IPS-15b (cell line): Measurements from ENCODE around the gene C10orf62.
"Not testable (repeated sequence)": the region's sequence is repeated elsewhere in the genome, so short reads cannot be mapped to it uniquely, and the experiment has no call there.

Experiments
- H3K27me3 ChIP-seq: one replicate; pipeline ENCODE4 v1.6.1; 2013; ENCODE audit warnings: low read length; ENCODE audit not compliant: control insufficient read depth, insufficient read depth
- H3K36me3 ChIP-seq: one replicate; pipeline ENCODE4 v1.6.1; 2013; ENCODE audit warnings: low read length; ENCODE audit not compliant: control insufficient read depth, insufficient read depth
- H3K4me1 ChIP-seq: one replicate; pipeline ENCODE4 v1.6.1; 2013; ENCODE audit warnings: mild to moderate bottlenecking, low read length; ENCODE audit not compliant: control insufficient read depth, insufficient read depth
- H3K4me3 ChIP-seq: one replicate; pipeline ENCODE4 v1.5.1; 2013; ENCODE audit warnings: low read depth, low read length
- H3K9ac ChIP-seq: one replicate; pipeline ENCODE4 v1.6.1; 2013; ENCODE audit warnings: low read depth, mild to moderate bottlenecking, low read length
- H3K9me3 ChIP-seq: one replicate; pipeline ENCODE4 v1.6.1; 2013; ENCODE audit warnings: mild to moderate bottlenecking, low read length; ENCODE audit not compliant: control insufficient read depth, insufficient read depth

C10orf62 gene

GRCh38 chr10:97618285-97618684 is 28.8 kb downstream of the C10orf62 start:
- H3K36me3 ChIP-seq = no peaks in the 10 kb centered on the region
- no peaks in the 10 kb centered on the region for H3K9me3 ChIP-seq
- no peak overlapping the region for H3K4me3 ChIP-seq
- no peaks in the 10 kb centered on the region for H3K4me1 ChIP-seq
- H3K27me3 ChIP-seq = no peaks in the 10 kb centered on the region
- no peak overlapping the region for H3K9ac ChIP-seq

DNA sequence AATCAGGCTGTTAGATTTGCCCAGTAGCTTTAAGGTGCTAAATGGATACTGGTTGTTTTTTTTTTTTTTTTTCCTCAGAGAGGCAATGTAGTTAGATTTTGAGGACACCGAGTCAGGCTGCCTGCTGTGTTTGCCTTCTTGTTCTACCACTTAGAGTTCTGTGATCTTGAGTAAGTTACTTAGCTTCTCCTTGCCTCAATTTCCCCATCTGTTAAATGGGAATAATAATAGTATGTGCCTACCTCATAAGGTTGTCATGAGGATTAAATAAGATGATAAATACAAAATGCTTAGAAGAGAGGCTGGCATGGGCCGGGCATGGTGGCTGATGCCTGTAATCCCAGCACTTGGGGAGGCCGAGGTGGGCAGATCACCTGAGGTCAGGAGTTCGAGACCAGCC is 29.2 kb downstream of the C10orf62 start:
- Histone ChIP-seq H3K27me3 (no peaks in the 10 kb centered on the region), H3K9me3 (no peaks in the 10 kb centered on the region), H3K4me1 (no peaks in the 10 kb centered on the region), H3K9ac (no peak overlapping the region), H3K36me3 (no peaks in the 10 kb centered on the region), H3K4me3 (no peak overlapping the region)

DNA sequence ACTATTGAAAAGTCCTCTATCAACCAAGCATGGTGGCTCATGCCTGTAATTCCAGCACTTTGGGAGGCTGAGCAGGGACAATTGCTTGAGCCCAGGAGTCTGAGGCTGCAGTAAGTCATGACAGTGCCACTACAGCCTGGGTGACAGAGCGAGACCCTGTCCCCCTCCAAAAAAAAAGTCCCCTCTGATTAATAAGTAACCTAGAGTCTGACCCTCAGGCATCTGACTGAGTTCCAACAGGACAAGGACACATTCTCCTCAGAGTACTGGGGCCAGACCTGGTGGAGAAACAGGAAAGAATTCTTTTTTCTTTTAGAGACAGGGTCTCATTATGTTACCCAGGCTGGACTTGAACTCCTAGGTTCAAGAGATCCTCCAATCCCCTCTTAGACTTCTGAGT is 33.8 kb downstream of the C10orf62 start:
- Histone ChIP-seq H3K9me3 (no peaks in the 10 kb centered on the region), H3K4me1 (no peaks in the 10 kb centered on the region), H3K27me3 (no peaks in the 10 kb centered on the region), H3K36me3 (no peaks in the 10 kb centered on the region), H3K4me3 (no peak overlapping the region), H3K9ac (no peak overlapping the region)

DNA sequence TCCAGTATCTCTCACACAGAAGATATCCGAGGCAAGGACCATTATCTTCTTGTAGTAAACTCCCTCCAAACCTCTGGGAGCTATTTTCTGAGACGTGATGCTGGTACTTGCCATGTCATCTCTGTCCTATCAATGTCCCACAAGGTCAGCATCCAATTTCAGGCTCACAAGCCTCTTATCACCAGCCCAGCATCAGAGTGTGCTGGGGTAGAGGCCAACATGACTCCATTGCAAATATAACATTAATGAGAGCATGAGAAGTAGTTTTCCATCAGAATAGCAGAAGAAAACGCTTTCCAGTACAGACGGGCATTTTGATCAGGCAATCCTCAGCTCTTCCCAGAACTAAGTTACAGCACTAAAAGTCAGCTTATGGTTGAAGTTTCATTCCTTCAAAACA is 38.2 kb downstream of the C10orf62 start:
- H3K4me3 ChIP-seq = no peak overlapping the region
- H3K4me1 ChIP-seq = no peaks in the 10 kb centered on the region
- H3K36me3 ChIP-seq = no peaks in the 10 kb centered on the region
- no peaks in the 10 kb centered on the region for H3K27me3 ChIP-seq
- H3K9me3 ChIP-seq = no peaks in the 10 kb centered on the region
- no peak overlapping the region for H3K9ac ChIP-seq

GRCh38 chr10:97628228-97628627 is 38.7 kb downstream of the C10orf62 start:
- Histone ChIP-seq H3K4me1 (no peaks in the 10 kb centered on the region), H3K4me3 (no peak overlapping the region), H3K36me3 (no peaks in the 10 kb centered on the region), H3K9ac (no peak overlapping the region), H3K27me3 (no peaks in the 10 kb centered on the region), H3K9me3 (no peaks in the 10 kb centered on the region)

- Histone ChIP-seq H3K36me3 (no peaks in the 10 kb centered on the region), H3K9me3 (no peaks in the 10 kb centered on the region), H3K9ac (no peak overlapping the region), H3K27me3 (no peaks in the 10 kb centered on the region), H3K4me1 (no peaks in the 10 kb centered on the region), H3K4me3 (no peak overlapping the region)
These were observed 39.8 kb downstream of the C10orf62 start for GRCh38 chr10:97629289-97629688.

GRCh38 chr10:97631098-97631497 is 41.6 kb downstream of the C10orf62 start:
- H3K4me3 ChIP-seq = no peak overlapping the region
- H3K4me1 ChIP-seq = no peaks in the 10 kb centered on the region
- no peak overlapping the region for H3K9ac ChIP-seq
- H3K36me3 ChIP-seq = no peaks in the 10 kb centered on the region
- no peaks in the 10 kb centered on the region for H3K9me3 ChIP-seq
- no peaks in the 10 kb centered on the region for H3K27me3 ChIP-seq

DNA sequence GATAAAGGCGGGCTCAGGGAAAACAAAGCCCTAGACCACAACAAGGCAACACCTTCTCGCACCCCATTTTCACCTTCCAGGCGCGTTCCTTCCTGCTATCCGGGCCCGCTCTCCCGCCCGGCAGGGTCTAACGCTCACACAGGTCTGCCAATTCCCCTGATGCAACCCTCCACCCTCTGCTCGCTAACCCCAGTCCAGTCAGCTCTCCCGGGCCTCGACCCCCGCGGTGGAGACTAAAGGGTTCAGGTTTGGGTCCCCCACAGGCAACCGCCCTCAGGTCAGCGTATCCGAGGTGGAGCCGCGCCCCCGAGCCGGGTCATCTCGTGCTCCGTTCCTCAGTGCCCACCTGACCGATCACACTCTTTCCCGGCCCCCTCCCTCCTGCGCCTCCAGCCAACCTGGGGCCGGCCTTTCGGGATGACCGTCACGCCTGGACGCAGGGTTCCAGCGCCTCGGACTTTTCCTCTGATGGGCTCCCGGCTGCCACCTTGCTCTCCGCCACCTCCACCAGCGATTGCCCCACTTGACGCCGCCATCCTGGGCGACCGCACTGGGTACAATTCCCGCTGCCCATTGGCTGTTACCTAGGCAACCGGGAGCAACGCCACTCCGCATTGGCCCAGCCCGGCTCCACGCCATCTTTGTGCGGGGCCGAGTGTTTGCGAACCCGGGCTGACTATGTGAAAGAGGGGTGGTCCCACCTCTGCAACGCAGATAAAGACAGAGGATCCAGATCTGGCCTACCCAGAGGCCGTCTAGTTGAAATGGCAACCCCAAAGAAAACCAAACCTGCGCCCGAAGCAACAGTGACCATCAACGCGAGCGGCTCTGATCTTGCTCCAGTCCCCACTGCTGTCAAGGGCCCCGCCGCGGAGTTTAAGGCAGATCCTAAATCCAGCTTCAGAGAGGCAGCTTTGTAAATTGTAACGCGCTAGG is 43.7 kb downstream of the C10orf62 start, which contains the start of gene MORN4:
TSS of gene MORN4 (minus strand) at position 552 of the 936 bp plus-strand sequence. CDS start 13,847 bp downstream, outside the sequence.
- Histone ChIP-seq H3K27me3 (no peaks in the 10 kb centered on the region), H3K4me1 (no peaks in the 10 kb centered on the region), H3K36me3 (no peaks in the 10 kb centered on the region), H3K9me3 (no peaks in the 10 kb centered on the region), H3K4me3 (peak within 1 kb of the TSS; percentile 90), H3K9ac (peak within 1 kb of the TSS; percentile 54)

- H3K36me3 ChIP-seq = no peaks in the 10 kb centered on the region
- H3K4me3 ChIP-seq = peak overlapping the region; percentile 90
- H3K27me3 ChIP-seq = no peaks in the 10 kb centered on the region
- no peaks in the 10 kb centered on the region for H3K9me3 ChIP-seq
- H3K9ac ChIP-seq = no peak overlapping the region
- H3K4me1 ChIP-seq = no peaks in the 10 kb centered on the region
These were observed 44.4 kb downstream of the C10orf62 start for GRCh38 chr10:97633921-97634320.

DNA sequence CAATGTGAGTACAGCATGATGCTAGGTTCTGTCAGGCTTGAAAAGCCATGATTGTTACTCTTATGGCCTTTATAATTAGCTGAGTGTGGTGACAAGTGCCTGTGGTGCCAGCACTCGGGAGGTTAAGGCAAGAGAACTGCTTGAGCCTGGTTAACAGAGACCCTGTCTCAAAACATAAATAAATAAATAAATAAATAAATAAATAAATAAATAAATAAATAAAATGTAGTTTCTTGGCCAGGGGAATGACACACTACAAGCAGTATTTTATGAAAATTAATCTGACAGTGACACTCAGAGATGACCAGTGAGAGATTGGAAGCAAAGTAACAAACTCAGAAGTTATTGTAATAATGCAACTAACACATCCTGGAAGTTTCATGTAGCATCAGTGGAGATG is 46.1 kb downstream of the C10orf62 start:
- no peaks in the 10 kb centered on the region for H3K9me3 ChIP-seq
- H3K27me3 ChIP-seq = no peaks in the 10 kb centered on the region
- no peak overlapping the region for H3K4me3 ChIP-seq
- no peaks in the 10 kb centered on the region for H3K36me3 ChIP-seq
- no peaks in the 10 kb centered on the region for H3K4me1 ChIP-seq
- no peak overlapping the region for H3K9ac ChIP-seq

- not testable (repeated sequence) for H3K4me1 ChIP-seq, H3K36me3 ChIP-seq, H3K9ac ChIP-seq, H3K4me3 ChIP-seq, H3K9me3 ChIP-seq, H3K27me3 ChIP-seq
These were observed 49.6 kb downstream of the C10orf62 start for GRCh38 chr10:97639090-97639489.

- Histone ChIP-seq H3K4me1 (no peaks in the 10 kb centered on the region), H3K9ac (peak within 1 kb of the TSS; percentile 54), H3K36me3 (no peaks in the 10 kb centered on the region), H3K9me3 (no peaks in the 10 kb centered on the region), H3K4me3 (peak within 1 kb of the TSS; percentile 87), H3K27me3 (no peaks in the 10 kb centered on the region)
These were observed 50.8 kb downstream of the C10orf62 start, which contains the start of gene PI4K2A for GRCh38 chr10:97640174-97640867. Gene PI4K2A, plus strand, starts transcription at chr10:97640671. Its CDS starts 72 bp downstream, at chr10:97640743.
